Measurements from ENCODE around the gene SLC6A4. TPM values are rescaled to one million over a fixed set of nuclear protein-coding genes. Genes with fewer than 3 reads are reported as not detected.

Gene SLC6A4
- total RNA-seq, 1 experiment from 2014 or later = not detected

Other genes starting within 250 kb of the SLC6A4 start
- gene NSRP1, start 118.9 kb downstream of the SLC6A4 start, total RNA-seq (2021) = 43.5 and 50.5 TPM in 2 replicates
- gene BLMH, start 56.2 kb upstream of the SLC6A4 start, total RNA-seq (2021) = 94.3 and 100 TPM in 2 replicates
- not detected in 2 replicates for gene TMIGD1, start 98.4 kb upstream of the SLC6A4 start, total RNA-seq (2021)
- 38.0 and 52.6 TPM in 2 replicates for gene CPD, start 143.2 kb upstream of the SLC6A4 start, total RNA-seq (2021)
- 61.2 and 69.1 TPM in 2 replicates for gene GOSR1, start 241.7 kb upstream of the SLC6A4 start, total RNA-seq (2021)